ENCODE data around the gene CCDC146. TPM values are rescaled to one million over a fixed set of nuclear protein-coding genes. Genes with fewer than 3 reads are reported as not detected.
A peak's percentile ranks its signal among the peaks of the same experiment; 100 is the strongest.

Gene CCDC146
- total RNA-seq, 1 experiment from 2014 or later, result 0.72 TPM

DNA sequence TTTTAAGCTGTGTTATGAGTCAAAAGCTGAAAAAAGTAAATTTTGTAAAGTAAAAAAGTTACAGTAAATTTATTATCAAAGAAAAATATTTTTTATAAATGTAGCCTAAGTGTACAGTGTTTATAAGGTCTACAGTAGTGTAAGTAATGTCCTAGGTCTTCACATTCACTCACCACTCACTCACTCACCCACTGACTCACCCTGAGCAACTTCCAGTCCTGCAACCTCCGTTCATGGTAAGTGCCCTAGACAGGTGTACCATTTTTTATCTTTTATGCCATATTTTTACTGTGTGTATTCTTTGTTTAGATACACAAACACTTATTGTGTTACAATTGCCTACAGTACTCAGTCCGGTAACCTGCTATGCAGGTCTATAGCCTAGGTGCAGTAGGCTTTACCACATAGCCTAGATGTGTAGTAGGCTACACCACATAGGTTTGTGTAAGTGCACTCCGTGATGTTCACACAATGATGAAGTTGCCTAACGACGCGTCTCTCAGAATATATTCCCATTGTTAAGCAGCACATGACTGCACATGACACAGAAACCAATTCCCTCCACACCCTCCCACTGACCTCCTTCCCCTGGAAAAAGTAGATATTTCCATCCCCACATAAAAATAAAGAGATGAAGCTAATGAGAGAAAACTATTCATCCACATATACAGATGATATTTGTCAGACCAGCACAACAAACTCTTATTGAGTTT, 122.0 kb downstream of the CCDC146 start:
- TF ChIP-seq, protein P1, sequence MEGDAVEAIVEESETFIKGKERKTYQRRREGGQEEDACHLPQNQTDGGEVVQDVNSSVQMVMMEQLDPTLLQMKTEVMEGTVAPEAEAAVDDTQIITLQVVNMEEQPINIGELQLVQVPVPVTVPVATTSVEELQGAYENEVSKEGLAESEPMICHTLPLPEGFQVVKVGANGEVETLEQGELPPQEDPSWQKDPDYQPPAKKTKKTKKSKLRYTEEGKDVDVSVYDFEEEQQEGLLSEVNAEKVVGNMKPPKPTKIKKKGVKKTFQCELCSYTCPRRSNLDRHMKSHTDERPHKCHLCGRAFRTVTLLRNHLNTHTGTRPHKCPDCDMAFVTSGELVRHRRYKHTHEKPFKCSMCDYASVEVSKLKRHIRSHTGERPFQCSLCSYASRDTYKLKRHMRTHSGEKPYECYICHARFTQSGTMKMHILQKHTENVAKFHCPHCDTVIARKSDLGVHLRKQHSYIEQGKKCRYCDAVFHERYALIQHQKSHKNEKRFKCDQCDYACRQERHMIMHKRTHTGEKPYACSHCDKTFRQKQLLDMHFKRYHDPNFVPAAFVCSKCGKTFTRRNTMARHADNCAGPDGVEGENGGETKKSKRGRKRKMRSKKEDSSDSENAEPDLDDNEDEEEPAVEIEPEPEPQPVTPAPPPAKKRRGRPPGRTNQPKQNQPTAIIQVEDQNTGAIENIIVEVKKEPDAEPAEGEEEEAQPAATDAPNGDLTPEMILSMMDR (conservative IDR thresholded peaks at IDR 0.05), result no peak
- H3K9me3 ChIP-seq (ENCODE audit: control insufficient read depth, low read depth, low read length), result no peaks in the 10 kb centered on the region

More for the DNA sequence above, 122.0 kb downstream of the CCDC146 start:
- H2BK20ac ChIP-seq (ENCODE audit: low read depth, low read length, poor library complexity, severe bottlenecking), result no peak overlapping the region
- H3T11ph ChIP-seq (ENCODE audit: low read length), result no peak overlapping the region
- Mint-ChIP-seq H3K4me3 (no peak overlapping the region), H3K27me3 (ENCODE audit: low read depth) (no peaks in the 10 kb centered on the region), H3K9me3 (no peaks in the 10 kb centered on the region), H3K36me3 (ENCODE audit: insufficient read depth in 1 of 3, low read depth in 3 of 3) (peaks cover 0 to 1% (median 0%) of the 10 kb centered on the region in 3 experiments; a peak in 1 of 7 replicates), H3K4me1 (peaks cover 18 to 24% of the 10 kb centered on the region in 2 experiments), H3K27ac (no peak overlapping the region)
- peaks cover 7% of the 10 kb centered on the region; the same call in 1 of the 2 replicates for H3K4me1 ChIP-seq (ENCODE audit: insufficient read depth, low read length)
- H4K8ac ChIP-seq (replicated peaks; ENCODE audit: insufficient read length, low read depth, low read length), result no peak overlapping the region
- no peak overlapping the region for H3K9ac ChIP-seq (ENCODE audit: extremely low read depth, insufficient read length, low read length)
- no CpG with 5 or more reads among the region's 6 CpGs for WGBS (ENCODE audit: extremely low coverage, insufficient read length, low lambda C conversion rate)
- no peak overlapping the region for H3K4me2 ChIP-seq (ENCODE audit: insufficient read depth, insufficient read length, low read length)
- no peak overlapping the region for H2BK15ac ChIP-seq (ENCODE audit: low read depth, low read length)
- H3K23me2 ChIP-seq (ENCODE audit: insufficient read length, low read depth, low read length, poor library complexity, severe bottlenecking), result no peaks in the 10 kb centered on the region
- H3K18ac ChIP-seq (ENCODE audit: insufficient read length, low read depth, low read length), result no peak overlapping the region
- H2BK5ac ChIP-seq (ENCODE audit: insufficient read length, low read length), result no peak overlapping the region
- H3K79me1 ChIP-seq (ENCODE audit: insufficient read depth, low read depth, low read length, poor library complexity, severe bottlenecking), result no peaks in the 10 kb centered on the region
- H2BK12ac ChIP-seq (ENCODE audit: insufficient read length, low read depth, low read length), result no peak overlapping the region
- no peak overlapping the region for H3K14ac ChIP-seq (ENCODE audit: insufficient read depth, low read length)
- H4K5ac ChIP-seq (ENCODE audit: insufficient read length, low read depth, low read length), result no peak overlapping the region
- H3K79me2 ChIP-seq (ENCODE audit: insufficient read depth, low read length), result no peaks in the 10 kb centered on the region
- no peak overlapping the region for H3K27ac ChIP-seq (ENCODE audit: insufficient read length, low read depth, low read length)
- no peak for DNase-seq
- H2AFZ ChIP-seq (ENCODE audit: low read length), result no peak overlapping the region
- no peak overlapping the region for H3K4ac ChIP-seq (ENCODE audit: low read depth, low read length)
- H3K27me3 ChIP-seq (ENCODE audit: insufficient read depth, low read length), result no peaks in the 10 kb centered on the region
- no peak overlapping the region for H3K56ac ChIP-seq (ENCODE audit: insufficient read length, low read depth, low read length)
- H4K20me1 ChIP-seq (ENCODE audit: control insufficient read depth, insufficient read depth, insufficient read length), result no peaks in the 10 kb centered on the region
- no peak overlapping the region for H2AK5ac ChIP-seq (ENCODE audit: insufficient read length, low read length)
- H2BK120ac ChIP-seq (ENCODE audit: low read depth, low read length, poor library complexity, severe bottlenecking), result no peak overlapping the region
- peak overlapping the region; percentile 28 for H3K23ac ChIP-seq (ENCODE audit: insufficient read length, low read depth, low read length)
- no peak overlapping the region for H4K91ac ChIP-seq (ENCODE audit: insufficient read length, low read depth, low read length)

Measured in H9 (cell line).